SJSA1 (cell line): ENCODE results near the gene CLIC4. TPM values are rescaled to one million over a fixed set of nuclear protein-coding genes. Genes with fewer than 3 reads are reported as not detected.
A peak's percentile ranks its signal among the peaks of the same experiment; 100 is the strongest.
"Not testable (repeated sequence)": the region's sequence is repeated elsewhere in the genome, so short reads cannot be mapped to it uniquely, and the experiment has no call there.

Experiments used
- DNase-seq, 2 experiments: peaks; one replicate each; pipeline ENCODE4 v3.0.0-alpha.2; 2015 to 2020; ENCODE audit warnings: low spot score in 2 of 2, low read depth in 1 of 2
- H3K27ac ChIP-seq: fragments of 250-450 bp; sonication (Bioruptor Pico); 2 replicates; pipeline ENCODE4 v1.5.1; 2020; ENCODE audit warnings: mild to moderate bottlenecking, moderate library complexity
- H3K27me3 ChIP-seq: fragments of 250-450 bp; sonication (Bioruptor Pico); replicated peaks from 2 replicates; pipeline ENCODE4 v1.5.1; 2020; ENCODE audit warnings: mild to moderate bottlenecking, moderate library complexity
- H3K36me3 ChIP-seq: fragments of 250-450 bp; sonication (Bioruptor Pico); 2 replicates; pipeline ENCODE4 v1.5.1; 2020; ENCODE audit warnings: mild to moderate bottlenecking
- H3K4me1 ChIP-seq: fragments of 250-450 bp; sonication (Bioruptor Pico); replicated peaks from 2 replicates; pipeline ENCODE4 v1.6.1; 2021; ENCODE audit warnings: mild to moderate bottlenecking
- H3K4me3 ChIP-seq: fragments of 250-450 bp; sonication (Bioruptor Pico); 2 replicates; pipeline ENCODE4 v1.5.1; 2020; ENCODE audit warnings: mild to moderate bottlenecking
- H3K9me3 ChIP-seq: fragments of 250-450 bp; sonication (Bioruptor Pico); replicated peaks from 2 replicates; pipeline ENCODE4 v1.5.1; 2020; ENCODE audit warnings: mild to moderate bottlenecking
- total RNA-seq: library from RNA; depleted of rRNA; stranded (reverse); fragments of >200 nt; shearing (Covaris generic); gene quantifications from 2 replicates; pipeline ENCODE4 v1.2.3, GENCODE V29; 2014

Gene CLIC4
- total RNA-seq, 1 experiment from 2014 or later = 457 TPM

DNA sequence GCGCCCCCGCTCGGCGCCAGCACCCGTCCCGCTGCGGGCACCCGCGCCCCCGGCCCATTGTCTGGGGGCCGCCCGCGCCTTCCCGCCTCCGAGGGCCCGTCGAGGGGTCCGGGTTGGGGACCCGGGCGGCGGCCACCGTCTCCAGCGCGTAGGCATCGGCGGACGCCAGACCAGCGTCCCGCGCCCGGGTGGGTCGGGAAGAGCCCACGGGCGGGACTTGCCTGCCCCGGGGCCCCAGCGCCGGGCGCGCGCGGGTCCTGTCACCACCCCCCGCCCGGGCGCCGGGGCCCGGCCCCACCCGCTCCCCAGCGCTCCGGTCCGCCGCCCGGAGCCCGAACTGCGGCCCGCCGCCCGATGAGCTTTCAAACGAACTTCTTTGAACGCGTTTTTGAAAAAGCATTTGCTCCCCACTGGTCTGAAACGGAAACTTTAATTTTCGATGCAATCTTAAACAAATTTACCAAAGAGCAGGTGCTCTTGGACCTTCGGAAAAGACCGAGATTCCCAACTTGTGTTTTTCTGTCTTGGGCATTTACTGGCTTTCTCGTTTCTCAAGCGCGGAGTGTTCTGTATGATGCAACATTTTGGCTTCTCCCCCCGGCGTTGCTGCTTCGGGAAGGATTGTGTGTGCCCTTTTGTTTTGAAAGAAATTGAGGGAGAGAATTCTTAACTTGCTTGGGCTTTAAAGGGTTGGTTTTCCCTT is 615 bp downstream of the CLIC4 start:
- DNase-seq = peak in 1 of 2 experiments; percentile 65
- no peaks in the 10 kb centered on the region for H3K27me3 ChIP-seq
- H3K27ac ChIP-seq = peak overlapping the region; percentile 57
- peak overlapping the region; percentile 87 for H3K4me3 ChIP-seq
- H3K4me1 ChIP-seq = peaks cover 35% of the 10 kb centered on the region
- H3K9me3 ChIP-seq = 0 out of 2 replicates have a peak, but pooled peaks cover 3% of the 10 kb centered on the region
- H3K36me3 ChIP-seq = peaks cover 26% of the 10 kb centered on the region

DNA sequence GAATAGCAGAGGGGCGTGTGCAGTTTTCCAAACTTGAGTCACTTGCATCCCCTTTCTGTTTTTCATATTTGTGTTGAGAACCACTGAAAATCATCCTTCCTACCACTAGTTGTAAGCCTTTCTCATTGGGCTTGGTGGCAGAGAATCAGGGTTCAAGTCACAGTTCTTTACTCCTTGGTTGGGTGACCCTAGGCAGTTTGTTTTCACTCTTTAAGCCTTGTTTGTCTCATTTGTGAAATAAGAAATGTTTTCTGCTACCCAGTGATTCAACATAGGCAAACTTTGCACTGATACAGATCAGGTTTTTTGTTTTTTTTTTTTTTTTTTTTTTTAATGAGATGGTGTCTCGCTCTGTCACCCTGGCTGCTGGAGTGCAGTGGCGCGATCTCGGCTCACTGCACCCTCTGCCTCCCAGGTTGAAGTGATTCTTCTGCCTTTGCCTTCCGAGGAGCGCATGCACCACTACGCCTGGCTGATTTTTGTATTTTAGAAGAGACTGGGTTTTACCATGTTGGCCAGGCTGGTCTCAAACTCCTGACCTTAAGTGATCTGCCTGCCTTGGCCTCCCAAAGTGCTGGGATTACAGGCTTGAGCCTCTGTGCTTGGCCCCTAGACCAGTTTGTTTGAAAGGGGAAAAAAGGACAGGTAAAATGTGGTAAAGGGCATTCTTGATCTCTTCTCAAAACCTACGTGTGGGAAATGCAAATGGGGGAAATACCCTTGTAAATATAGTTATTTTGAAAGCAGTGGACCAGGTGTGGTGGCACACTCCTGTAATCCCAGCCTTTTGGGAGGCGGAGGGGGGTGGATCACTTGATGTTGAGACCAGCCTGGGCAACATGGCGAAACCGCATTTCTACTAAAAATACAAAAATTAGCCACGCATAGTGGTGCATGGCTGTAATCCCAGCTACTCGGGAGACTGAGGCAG is 3.2 kb downstream of the CLIC4 start:
- no peak overlapping the region for H3K27ac ChIP-seq

DNA sequence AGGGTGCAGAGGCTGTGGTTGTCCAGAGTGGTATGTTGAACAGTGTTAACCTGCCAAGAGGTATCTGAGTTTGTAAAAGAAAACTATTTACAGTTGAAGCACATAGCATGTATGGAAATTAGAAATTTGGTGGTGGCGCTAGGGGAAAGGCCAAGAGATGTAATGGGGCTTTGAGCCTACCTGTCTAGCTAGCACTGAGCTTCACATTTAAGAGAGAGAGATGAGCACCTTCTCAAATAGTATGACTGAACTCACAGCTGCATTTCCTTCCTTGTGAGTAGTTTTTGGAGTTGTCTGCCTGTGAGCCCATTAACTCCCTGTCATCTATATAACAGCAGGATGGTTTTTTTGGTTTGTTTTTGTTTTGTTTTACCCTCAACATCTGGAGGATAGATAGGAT is 4.0 kb downstream of the CLIC4 start:
- Histone ChIP-seq H3K27ac (no peak overlapping the region), H3K36me3 (peaks cover 32% of the 10 kb centered on the region), H3K4me3 (no peak overlapping the region), H3K4me1 (peaks cover 38% of the 10 kb centered on the region), H3K9me3 (0 out of 2 replicates have a peak, but pooled peaks cover 3% of the 10 kb centered on the region), H3K27me3 (no peaks in the 10 kb centered on the region)
- DNase-seq = no peak

More for the DNA sequence above, 3.2 kb downstream of the CLIC4 start:
- H3K4me3 ChIP-seq = no peak overlapping the region
- peaks cover 38% of the 10 kb centered on the region for H3K4me1 ChIP-seq
- no peak for DNase-seq
- H3K9me3 ChIP-seq = 0 out of 2 replicates have a peak, but pooled peaks cover 3% of the 10 kb centered on the region
- no peaks in the 10 kb centered on the region for H3K27me3 ChIP-seq
- peaks cover 32% of the 10 kb centered on the region for H3K36me3 ChIP-seq

DNA sequence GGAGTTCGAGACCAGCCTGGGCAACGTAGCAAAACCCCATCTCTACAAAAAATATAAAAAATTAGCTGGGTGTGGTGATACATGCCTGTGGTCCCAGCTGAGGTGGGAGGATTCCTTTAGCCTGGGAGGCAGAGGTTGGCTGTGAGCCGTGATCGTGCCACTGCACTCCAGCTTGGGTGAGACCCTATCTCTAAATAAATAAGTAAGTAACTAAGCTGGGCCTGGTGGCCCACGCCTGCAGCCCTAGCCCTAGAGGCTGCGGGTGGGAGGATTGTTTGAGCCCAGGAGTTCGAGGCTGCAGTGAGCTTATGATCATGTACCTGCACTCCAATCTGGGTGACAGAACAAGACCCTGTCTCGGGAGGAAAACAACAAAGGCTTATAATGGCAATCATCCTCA is 4.6 kb downstream of the CLIC4 start:
- Histone ChIP-seq H3K36me3 (peaks cover 32% of the 10 kb centered on the region), H3K27ac (no peak overlapping the region), H3K27me3 (no peaks in the 10 kb centered on the region), H3K4me3 (no peak overlapping the region), H3K9me3 (0 out of 2 replicates have a peak, but pooled peaks cover 3% of the 10 kb centered on the region), H3K4me1 (peaks cover 41% of the 10 kb centered on the region)
- DNase-seq = no peak

DNA sequence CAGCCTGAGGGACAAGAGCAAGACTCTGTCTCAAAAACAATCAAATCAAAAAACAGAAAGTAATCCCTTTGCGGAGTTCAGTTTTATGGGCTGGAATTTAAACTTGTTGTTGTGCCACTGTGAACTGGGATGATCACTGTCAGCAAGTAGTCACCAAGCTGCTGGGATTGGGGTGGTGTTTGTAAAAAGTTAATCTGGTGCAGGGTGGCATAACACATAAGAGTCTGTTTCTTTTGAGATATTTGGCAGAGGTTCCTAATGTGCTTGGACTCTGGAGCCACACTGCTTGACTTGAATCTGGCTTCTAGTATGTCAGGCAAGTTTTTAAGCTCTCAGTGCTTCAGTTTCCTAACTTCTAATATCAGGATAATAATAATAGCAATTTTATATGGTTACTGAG is 6.6 kb downstream of the CLIC4 start:
- no peak overlapping the region for H3K27ac ChIP-seq
- peaks cover 41% of the 10 kb centered on the region for H3K4me1 ChIP-seq
- no peaks in the 10 kb centered on the region for H3K27me3 ChIP-seq
- H3K9me3 ChIP-seq = no peaks in the 10 kb centered on the region
- no peak for DNase-seq
- H3K4me3 ChIP-seq = no peak overlapping the region
- peaks cover 24% of the 10 kb centered on the region for H3K36me3 ChIP-seq

DNA sequence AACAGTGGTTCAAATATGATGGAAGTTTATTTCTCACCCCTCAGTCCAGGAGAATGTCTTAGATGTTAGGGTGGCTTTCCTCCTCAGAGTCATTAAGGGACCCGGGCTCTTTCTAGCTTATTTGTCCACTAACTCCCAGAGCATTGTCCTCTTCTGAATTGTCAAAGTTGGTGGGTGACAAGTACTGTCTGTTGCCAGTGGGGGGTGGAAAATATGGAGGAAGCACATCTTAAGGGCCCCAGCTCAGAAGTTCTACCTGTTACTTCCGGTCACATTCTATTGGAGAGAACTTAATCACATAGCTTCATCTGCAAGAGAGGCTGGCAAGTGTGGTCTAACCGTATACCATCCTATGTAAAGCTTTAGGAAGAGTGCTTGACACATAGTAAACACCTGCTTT is 7.1 kb downstream of the CLIC4 start:
- Histone ChIP-seq H3K9me3 (no peaks in the 10 kb centered on the region), H3K27me3 (no peaks in the 10 kb centered on the region), H3K4me3 (no peak overlapping the region), H3K36me3 (peaks cover 29% of the 10 kb centered on the region), H3K27ac (no peak overlapping the region), H3K4me1 (peaks cover 41% of the 10 kb centered on the region)
- no peak for DNase-seq

DNA sequence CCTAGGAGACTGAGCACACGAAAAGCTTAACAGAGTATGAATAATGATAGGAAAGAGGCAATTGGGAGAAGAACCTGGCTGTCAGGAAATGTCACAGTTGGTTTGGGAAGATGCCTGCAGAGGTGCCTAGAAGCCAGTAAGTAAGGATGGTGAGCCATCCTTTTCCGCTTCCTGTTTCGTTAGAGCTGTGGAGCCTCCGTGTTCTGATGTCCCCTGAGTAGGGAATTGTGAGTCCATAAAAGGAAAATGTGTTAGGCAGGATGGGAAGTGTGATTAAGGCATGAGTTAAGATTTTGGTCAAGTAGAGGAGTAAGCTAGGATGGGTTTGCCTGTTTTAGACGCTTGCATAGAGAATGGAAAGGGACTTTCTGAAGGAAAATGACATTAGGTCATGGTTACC is 9.0 kb downstream of the CLIC4 start:
- H3K9me3 ChIP-seq = no peaks in the 10 kb centered on the region
- no peaks in the 10 kb centered on the region for H3K27me3 ChIP-seq
- DNase-seq = peak in 1 of 2 experiments; percentile 40
- peaks cover 36% of the 10 kb centered on the region for H3K4me1 ChIP-seq
- H3K36me3 ChIP-seq = peaks cover 30% of the 10 kb centered on the region
- H3K4me3 ChIP-seq = no peak overlapping the region
- H3K27ac ChIP-seq = 0 out of 2 replicates have a peak overlapping the region, but pooled peaks have one; percentile 2

DNA sequence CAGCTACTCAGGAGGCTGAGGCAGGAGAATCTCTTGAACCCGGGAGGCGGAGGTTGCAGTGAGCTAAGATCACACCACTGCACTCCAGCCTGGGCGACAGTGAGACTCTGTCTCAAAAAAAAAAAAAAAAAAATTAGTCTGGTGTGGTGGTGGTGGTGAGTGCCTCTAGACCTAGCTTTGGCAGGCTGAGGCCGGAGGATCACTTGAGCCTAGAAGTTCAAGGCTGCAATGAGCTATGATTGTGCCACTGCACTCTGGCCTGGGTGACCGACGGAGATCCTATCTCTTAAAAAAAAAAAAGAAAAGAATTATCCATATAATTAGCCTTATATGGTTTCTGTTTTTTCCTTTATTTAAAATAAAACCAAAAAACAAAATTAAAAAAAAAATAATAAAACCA is 10.1 kb downstream of the CLIC4 start:
- H3K27ac ChIP-seq, H3K27me3 ChIP-seq, H3K9me3 ChIP-seq, H3K4me3 ChIP-seq: not testable (repeated sequence)
- peaks cover 41% of the 10 kb centered on the region for H3K4me1 ChIP-seq
- DNase-seq = peak in 1 of 2 experiments; percentile 9
- H3K36me3 ChIP-seq = peaks cover 32% of the 10 kb centered on the region

DNA sequence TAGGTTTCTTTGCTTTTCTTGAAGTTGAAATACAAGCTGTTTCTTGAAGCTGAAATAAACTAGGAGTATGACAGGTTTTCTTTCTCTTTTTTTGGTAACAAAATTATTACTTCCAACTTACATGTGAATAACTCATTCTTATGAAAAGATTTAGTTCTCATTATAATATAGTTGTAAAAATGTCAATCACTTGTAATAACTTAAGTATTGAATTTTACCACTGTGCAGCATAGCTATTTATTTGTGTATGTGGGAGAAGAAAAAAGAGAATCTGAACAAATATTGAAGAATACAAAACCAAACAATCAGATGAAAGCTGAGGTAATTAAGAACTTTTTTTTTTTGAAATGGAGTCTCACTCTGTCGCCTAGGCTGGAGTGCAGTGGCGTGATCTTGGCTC is 11.1 kb downstream of the CLIC4 start:
- H3K27ac ChIP-seq = no peak overlapping the region
- H3K4me1 ChIP-seq = peaks cover 41% of the 10 kb centered on the region
- H3K4me3 ChIP-seq = no peak overlapping the region
- no peak for DNase-seq
- no peaks in the 10 kb centered on the region for H3K27me3 ChIP-seq
- no peaks in the 10 kb centered on the region for H3K9me3 ChIP-seq
- peaks cover 30% of the 10 kb centered on the region for H3K36me3 ChIP-seq

DNA sequence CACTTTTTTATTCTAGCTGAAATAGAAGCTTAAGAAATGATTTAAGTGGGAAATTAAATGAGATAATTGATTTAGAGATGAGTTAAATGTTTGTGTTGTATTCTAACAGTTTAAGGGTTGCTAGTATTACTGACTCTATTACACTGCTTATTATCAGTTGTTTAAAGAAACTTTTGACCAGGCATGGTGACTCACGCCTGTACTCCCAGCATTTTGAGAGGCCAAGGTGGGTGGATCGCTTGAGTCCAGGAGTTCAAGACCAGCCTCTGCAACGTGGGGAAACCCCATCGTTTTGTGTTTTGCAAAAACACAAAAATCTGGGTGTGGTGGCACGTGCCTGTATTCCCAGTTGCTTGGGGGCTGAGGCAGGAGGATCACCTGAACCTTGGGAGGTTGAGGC is 14.2 kb downstream of the CLIC4 start:
- Histone ChIP-seq H3K9me3 (no peaks in the 10 kb centered on the region), H3K27me3 (no peaks in the 10 kb centered on the region), H3K27ac (no peak overlapping the region), H3K4me1 (peaks cover 17% of the 10 kb centered on the region), H3K4me3 (no peak overlapping the region), H3K36me3 (peaks cover 44% of the 10 kb centered on the region)
- peak in 1 of 2 experiments; percentile 35 for DNase-seq

DNA sequence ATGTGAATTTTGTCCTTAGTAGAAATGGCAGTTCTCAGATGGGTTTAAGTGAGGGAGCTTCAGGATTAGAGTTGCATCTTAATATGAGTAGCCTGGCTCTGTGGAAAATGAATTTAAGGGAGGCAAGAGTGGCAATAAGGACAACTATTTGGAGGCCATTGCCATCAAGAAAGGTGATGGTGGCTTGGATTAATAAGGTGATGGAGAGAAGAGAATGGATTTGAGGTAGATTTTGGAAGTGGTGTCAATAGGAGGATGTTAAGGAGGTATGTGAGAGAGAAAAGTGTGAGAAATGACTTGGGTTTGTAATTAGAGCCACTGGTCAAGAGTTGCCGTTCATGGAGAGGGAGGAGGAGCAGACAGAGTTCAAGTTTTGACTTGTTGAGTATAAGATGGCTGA is 16.3 kb downstream of the CLIC4 start:
- peaks cover 30% of the 10 kb centered on the region for H3K4me1 ChIP-seq
- H3K27me3 ChIP-seq = no peaks in the 10 kb centered on the region
- no peak for DNase-seq
- H3K4me3 ChIP-seq = no peak overlapping the region
- H3K9me3 ChIP-seq = no peaks in the 10 kb centered on the region
- H3K27ac ChIP-seq = no peak overlapping the region
- H3K36me3 ChIP-seq = peaks cover 43% of the 10 kb centered on the region

DNA sequence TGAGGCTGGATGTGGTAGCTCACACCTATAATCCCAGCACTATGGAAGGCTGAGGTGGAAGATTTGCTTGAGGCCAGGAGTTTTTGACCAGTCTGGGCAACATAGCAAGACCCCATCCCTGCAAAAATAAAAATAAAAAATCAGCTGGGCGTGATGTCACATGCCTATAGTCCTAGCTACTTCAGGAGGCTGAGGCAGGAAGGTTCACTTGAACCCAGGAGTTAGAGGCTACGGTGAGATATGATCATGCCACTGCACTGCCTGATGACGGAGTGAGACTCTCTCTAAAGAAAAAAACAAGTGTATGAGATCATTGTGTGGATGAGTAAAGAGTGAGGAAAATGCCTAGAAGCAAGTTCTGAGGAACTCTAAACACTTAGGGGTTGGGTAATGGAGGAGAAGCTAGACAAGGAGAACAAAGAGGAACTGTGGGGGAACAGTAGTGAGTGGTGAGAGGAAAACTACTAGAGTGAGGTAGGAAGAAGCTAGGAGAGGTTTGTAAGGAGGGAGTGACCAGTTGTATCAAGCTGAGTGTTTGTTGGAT is 17.0 kb downstream of the CLIC4 start:
- Histone ChIP-seq H3K27ac (0 out of 2 replicates have a peak overlapping the region, but pooled peaks have one; percentile 7), H3K27me3 (no peaks in the 10 kb centered on the region), H3K4me3 (no peak overlapping the region), H3K9me3 (no peaks in the 10 kb centered on the region), H3K36me3 (peaks cover 37% of the 10 kb centered on the region), H3K4me1 (peaks cover 32% of the 10 kb centered on the region)
- no peak for DNase-seq

DNA sequence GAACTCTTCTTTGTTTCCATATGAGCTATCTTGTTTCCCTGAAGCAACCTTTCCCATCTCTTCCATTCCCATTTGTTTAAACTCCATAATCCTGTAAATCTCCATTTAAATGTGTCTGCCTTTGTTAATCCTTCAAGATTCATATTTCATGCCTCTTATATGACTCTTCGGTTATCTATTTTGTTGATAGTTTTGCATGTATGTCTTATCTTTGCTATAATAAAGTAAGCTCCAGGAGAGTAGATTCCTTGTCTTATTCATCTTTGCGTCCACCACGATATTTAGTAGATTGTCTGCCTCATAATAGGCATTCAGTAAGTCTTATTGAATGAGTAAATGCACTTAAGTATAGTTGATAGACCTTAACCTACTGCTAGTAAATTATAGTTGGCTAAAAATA is 18.4 kb downstream of the CLIC4 start:
- peaks cover 38% of the 10 kb centered on the region for H3K4me1 ChIP-seq
- no peak for DNase-seq
- peaks cover 35% of the 10 kb centered on the region for H3K36me3 ChIP-seq
- no peak overlapping the region for H3K27ac ChIP-seq
- H3K4me3 ChIP-seq = no peak overlapping the region
- H3K27me3 ChIP-seq = no peaks in the 10 kb centered on the region
- no peaks in the 10 kb centered on the region for H3K9me3 ChIP-seq

DNA sequence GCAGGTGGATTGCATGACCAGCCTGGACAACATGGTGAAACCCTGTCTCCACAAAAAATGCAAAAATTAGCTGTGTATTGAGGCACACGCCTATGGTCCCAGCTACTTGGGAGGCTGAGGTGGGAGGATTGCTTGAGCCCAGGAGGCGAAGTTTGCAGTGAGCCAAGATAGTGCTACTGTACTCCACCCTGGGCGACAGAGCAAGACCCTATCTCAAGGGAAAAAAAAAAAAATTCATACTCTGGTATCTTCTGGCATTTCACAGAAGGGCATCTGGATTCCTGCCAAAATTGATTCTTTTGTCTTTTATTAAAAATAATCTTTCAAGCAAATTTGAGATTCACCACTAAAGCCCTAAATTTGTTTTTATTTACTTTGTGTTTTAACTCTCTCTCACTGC is 19.2 kb downstream of the CLIC4 start:
- Histone ChIP-seq H3K36me3 (peaks cover 30% of the 10 kb centered on the region), H3K4me1 (peaks cover 41% of the 10 kb centered on the region), H3K4me3 (no peak overlapping the region), H3K27me3 (no peaks in the 10 kb centered on the region), H3K27ac (no peak overlapping the region), H3K9me3 (no peaks in the 10 kb centered on the region)
- no peak for DNase-seq
